DMS114 treated with DMSO at 0.1 percent for 48 hours (cell line): Measurements from ENCODE around the gene ABCF1.
A peak's percentile ranks its signal among the peaks of the same experiment; 100 is the strongest.

Experiments used
- DNase-seq: peaks from one replicate; lab custom pipeline; 2025; ENCODE audit not compliant: unreplicated experiment; lab: John Stamatoyannopoulos, UW

ABCF1 gene

DNA sequence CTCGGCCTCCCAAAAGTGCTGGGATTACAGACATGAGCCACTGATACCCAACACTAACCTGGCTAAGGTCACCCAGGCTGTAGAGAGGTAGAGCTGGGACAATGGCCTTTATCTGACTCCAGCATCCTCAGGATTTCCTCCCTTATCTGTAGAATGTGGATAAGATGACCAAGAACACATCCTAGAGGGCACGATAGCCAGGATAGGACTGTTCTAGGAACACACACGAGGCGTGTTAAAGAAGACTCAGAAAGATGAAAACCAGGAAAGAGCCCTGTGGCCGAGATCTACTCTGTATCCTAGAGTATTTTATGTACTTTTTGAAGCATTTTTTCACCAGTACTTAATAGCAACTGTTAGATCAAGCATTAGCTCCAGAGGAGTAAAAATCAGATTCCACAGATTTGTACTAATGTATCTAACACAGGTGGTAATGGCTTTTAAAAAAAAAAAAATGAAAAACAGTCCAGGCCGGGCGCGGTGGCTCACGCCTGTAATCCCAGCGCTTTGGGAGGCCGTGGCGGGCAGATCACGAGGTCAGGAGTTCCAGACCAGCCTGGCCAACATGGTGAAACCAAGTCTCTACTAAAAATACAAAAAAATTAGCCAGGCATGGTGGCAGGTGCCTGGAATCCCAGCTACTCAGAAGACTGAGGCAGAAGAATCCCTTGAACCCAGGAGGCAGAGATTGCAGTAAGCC, 28.5 kb downstream of the ABCF1 start:
- DNase-seq, result no peak

DNA sequence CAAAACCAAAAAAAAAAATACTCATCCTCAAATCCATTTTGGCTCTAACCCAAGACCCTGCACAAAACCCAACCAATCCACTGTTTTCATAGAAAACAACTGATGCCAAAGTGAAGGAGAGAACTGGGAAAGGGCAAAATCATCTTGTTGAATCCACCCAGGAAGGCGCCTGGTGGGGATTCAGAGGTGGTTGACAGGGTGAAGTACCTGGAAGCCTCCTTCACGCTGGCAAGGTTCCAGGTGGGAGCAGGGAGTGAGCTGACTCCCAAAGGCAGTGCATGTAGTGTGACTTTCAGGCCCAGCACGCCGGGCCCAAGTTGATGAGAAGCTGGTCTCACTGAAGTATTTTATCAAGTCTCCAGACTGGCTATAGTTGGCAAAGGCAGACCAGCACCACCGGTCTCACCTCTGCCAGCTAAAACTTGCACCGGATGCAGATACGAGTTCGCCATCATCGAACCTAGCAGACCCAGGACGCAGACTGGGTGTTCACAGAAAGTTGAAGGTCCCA, 29.3 kb downstream of the ABCF1 start:
- no peak for DNase-seq

DNA sequence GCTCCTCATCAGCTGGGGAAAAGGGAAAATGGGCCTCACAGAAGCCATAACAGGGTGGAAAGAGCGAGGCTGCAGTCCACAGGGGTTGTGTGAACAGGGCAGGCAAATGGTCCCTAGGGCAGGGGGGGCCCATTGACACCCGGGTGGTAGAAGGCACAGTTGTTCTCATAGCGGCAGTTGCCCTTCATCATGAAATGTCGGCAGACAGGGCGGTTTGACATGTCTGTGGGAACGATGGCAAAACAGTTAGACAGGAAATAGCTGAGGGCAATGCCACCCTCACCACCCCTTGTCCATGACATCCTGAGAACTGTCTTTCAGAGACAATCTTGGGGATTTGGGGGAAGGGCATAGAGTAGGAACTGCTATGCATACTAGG, 30.2 kb downstream of the ABCF1 start:
- no peak for DNase-seq

DNA sequence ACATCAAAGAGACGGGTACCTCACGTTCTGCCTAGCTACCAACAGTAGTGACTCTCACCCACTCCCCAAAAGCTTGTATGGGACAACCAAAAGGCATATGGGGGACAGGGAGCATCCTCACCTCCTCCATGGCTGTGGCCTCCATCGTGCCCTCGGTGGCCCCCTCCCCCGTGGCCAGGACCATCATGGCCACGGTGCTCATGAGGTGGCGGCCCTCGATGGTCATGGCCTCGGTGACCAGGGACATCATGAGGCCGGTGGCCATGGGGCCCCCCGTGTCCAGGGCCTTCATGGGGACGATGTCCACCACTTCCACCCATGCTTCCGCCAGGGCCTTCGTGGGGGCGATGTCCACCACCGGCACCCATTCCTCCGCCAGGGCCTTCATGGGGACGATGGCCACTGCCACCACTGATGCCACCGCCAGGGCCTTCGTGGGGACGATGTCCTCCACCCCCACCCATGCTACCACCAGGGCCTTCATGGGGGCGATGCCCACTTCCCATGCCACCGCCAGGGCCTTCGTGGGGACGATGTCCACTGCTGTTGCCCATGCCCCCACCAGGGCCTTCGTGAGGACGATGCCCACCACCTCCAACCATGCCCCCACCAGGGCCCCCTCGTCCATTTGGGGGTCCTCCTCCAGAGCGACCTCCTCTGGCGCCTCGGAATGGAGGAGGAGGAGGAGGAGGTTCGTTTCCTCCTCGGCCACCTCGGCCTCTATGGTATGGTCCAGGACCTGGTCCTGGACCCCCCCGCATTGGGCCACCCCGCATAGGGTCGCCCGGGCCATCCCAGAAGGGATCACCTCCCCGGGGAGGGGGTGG, 30.8 kb downstream of the ABCF1 start:
- DNase-seq, result no peak

DNA sequence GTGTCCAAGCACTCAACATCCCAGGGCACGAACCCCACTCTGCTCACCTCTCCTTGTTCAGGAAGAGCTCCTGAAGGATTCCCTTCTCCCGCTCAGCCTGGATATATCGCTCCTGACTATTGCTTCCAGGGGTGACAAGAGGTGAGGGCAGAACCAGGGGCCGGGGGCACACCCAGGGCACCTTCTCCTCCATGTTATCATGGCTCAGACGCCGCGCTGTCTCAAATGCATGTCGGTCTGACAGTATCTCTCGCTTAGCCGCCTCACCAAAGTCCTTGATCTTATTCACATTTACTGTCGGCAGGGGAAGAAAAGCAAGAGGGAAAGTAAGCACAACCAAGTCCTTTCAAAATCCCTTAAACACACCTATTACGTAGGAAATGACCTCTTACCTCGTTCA, 32.7 kb downstream of the ABCF1 start:
- DNase-seq, result no peak

DNA sequence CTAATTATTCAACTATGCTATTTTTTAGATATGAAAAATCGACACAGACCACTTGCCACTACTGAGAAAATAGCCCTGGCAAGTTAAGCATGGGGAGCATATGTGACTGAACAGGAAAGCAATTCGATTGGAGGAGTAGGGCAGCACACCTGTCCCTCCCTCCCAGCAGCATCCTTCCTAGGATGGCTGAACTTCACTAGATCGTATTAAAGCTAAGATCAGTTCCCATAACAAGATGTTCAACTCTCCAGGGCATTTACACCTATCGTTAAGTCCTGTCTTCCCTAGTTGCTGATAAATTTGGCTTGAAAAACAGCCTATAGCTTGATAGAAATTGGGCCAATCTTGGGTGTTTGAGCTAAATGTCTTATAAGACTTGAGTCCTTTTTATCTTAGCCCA, 38.8 kb downstream of the ABCF1 start:
- no peak for DNase-seq

DNA sequence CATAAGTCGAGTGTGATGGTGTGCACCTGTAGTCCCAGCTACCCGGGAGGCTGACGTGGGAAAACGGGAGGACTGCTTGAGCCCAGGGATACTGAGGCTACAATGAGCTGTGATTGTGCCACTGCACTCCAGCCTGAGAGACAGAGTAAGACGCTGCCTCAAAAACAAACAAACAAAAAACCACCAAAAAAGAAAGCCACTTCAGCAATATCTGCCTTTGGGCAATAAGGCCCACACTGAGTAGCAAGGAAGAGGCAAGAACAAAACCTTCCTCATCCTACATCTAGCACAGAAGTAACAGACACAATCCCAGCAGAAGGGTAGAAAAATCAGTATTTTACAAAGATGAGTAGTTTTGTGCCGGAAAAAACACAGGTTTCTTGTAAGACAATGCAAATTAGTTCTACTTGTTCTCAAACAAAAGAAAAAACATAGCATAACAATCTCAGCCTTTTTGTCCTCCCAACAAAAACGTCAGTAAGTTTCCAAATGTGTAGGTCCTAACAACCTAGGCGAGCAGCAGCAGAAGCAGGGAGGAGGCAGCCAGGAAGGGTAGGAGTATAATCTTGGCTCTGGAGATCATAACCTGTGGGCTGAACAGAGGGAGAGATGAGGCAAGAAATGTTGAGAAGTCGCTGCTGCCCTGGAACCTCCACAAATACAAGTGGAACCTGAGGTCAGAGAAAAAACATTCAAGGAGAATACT, 40.1 kb downstream of the ABCF1 start:
- DNase-seq, result no peak

DNA sequence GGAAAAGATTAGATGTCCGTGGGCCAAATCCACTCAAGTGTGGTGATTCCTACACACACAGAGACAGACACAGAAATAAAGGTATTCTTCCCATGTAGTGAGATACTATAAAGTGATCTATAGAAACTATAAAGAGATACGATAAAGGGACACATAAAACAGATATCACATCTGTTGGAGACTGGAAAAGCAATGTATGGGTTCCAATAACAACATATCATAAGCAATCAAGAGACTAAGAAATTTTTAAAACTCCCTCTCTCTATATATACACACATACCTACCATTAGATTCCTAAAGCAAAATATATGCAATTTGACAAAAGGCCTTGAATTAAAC, 40.6 kb downstream of the ABCF1 start:
- DNase-seq, result no peak

DNA sequence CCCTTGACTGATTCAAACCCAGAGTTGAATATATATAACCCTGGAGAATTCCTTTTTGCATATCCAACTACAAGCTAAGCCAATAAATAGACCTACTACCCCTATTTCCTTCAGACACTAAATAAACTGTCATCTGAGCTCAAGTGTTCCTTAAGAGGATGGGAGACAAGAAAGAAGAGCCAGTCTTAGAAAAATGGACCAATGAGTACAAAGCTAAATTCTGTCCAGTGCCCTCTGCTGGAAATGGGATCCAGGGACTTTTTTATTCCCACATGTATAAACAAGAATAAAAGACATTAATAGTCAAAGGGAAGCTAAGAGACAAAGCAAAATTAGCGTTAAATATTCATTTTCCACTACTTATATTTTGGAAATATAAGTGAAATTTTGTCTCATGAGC, 41.0 kb downstream of the ABCF1 start:
- DNase-seq, result peak; percentile 57

DNA sequence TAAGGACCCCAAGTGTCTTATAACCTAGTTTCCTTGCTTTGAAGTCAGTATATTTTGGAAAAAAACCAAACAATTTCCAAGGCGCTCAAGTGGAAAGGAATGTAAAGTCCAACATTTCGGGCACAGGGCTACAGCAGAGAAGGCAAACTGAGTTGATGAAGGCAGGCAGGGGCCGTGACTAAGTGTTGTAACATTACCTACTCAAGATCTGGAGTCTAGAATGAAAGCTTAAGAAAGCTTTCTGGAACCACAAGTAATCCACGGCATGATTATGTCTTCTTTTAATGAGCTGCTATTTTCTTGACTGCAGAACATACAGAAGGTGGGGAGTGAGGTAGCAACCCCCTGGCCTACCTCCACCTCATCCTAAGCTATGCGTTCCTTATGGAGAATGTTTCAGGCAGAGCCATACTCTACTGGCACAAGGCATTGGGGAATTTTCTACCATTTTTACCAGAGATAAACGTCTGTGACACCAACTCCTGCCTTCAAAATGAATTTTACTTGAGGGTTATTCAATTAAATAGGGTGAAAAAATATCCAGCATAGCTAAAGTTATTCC, 41.5 kb downstream of the ABCF1 start:
- DNase-seq, result no peak

DNA sequence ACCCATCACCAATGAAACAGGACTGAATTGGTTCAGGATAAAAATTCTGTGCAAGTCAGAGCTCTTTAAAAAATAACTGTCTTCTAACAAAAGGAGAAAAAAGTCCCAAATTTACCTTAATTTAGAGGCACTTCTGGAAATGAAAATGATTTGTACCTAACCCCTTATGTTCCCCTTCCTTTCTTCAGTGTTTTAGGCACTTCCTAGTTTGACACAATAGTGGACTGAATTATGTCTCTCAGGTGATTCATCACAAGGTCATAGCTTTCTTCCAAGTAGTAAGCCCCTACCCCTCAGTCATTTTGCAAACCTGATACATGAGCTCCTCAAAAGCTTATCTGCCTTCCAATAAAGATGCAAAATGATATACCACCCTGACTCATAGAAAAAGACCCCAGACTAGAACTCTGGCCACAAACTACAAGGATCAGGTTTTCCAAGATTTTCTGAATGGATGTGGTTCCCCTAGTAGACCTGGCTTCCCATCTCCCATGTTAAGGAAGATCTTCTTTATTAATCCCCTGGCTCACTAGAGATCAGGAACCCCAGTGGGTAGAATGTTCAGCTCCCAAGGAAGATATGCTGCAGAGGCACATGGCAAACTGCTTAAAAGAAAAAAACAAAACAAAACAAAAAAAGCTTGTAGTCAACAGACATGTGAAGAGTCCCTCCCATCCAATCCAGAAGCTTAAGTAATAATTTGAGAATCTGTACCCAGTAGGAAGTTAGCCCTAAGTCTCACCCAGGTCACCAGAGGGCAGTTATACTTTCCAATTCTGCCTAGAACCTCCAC, 42.2 kb downstream of the ABCF1 start:
- DNase-seq, result no peak

DNA sequence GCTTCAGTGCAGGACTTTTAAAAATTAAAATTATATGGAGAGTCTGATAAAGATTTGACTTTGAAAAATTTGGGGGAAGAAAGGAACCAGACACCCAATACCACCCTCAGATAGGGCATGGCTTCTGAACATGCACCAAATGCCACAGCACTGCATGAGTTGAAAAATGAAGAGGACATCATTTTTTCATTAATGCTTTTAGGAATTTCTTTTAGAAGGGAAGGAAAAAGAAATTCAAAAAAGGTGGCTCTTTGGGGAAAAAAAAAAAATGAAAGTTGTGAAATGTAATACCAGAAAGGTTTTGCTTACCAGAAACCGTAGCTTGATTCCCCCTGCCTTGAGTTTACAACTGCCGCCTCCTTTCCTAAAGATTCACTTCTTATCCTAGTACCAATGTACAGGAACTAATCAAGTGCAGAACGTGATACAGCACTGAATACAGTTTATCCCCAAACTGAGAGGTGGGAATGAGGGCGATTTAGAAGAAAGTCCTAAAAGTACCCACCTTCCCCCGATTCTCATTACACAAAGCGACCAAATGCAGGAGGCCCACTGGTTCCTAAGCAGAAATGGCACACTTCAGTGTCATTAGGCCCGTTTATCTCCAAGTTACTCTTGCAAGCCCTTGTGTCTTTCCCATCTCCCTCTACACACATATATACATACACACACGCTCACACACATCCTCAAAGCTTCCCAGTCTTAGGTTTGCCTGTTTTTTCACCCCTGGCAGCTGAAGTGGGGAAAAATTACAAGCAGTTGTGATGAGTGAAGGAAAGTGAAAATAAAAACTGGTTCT, 43.0 kb downstream of the ABCF1 start:
- DNase-seq, result no peak

DNA sequence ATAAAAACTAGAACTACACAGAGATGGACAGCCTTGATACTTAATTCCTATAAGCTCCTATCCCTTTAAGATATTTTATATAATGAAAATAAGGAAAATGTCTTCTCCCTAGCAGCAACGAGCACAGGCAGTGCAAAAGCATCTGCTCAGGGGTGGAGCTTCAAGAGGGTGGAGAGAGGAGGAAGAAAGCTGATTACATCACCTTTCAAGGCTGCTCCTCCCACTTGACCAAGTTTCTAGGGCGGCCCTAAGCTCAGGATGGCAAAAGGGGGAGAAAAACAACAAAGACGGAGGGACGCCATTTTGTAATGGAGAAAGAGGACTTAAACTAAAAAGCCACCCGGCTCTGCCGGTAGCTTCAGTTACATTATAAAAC, 43.6 kb downstream of the ABCF1 start:
- DNase-seq, result peak; percentile 99

DNA sequence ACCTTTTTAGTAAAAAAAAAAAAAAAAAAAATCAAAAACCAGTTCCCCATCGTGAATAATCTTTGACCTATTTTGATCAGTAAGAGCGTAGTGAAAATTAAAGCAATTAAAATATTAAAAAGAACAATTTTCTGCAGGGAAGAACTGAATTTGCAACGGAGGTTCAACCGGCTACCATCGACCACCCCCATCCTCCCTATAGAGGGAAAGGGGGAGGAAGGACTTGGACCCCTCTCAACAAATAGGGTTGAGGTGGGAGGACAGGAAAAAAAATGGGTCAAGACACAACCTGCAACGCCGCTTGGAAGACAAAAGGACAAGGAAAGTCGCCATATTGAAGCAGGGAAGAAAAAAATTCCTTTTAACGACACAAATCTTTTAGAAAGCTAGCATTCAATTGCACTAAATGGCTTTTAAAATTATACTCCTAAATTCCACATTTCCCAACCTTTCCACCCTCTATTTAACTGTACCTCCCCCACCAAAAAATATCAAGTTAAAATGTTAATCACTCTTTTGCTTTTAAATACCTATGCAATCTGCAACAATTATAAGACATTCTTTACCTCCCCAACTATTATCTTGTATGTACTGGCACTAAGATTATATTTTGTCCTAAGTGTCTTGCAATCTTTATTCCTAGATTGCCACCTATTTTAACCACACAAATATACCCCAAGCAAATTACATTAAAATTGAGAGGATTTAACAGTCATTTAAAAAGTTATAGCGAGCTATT, 44.1 kb downstream of the ABCF1 start:
- peak; percentile 85 for DNase-seq

DNA sequence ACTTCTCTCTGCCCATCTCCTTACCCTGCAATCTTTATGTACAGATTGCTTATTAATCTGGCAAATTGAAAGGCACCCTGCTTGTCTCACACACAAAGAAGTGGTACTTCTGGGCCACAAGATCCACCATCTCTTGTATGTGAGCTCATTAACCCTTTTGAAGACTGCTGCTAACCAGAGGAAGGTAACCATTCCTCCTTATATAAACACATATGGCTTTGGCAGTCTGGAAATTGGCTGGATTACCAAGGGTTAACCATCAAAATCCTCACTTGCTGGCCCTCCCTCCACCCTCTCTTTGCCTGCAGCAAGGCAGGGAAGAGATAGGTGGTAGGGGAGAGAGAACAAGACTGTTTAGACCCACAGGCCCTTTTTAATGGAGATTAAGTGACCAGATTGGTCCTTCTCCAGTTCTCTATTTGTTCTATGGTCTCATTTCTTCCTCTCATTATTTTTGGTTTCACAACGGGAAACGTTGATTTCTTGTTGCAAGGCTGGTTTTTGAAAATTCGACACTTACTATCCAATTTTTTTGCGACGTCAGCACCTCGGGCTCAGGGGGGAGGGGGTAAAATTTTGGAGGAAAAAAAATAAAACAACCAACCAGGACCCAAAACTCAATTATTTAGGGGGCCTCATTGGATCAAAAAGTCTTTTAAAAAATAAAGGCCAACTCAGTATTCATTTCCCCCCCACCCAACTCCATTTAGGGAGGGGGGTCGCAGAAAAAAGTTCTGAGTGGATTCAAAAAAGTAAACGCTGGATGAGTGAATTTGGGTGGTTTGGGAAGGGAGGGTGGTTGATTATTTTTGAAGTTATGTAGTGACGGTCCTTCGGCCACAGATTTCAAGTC, 44.9 kb downstream of the ABCF1 start:
- peak; percentile 72 for DNase-seq

DNA sequence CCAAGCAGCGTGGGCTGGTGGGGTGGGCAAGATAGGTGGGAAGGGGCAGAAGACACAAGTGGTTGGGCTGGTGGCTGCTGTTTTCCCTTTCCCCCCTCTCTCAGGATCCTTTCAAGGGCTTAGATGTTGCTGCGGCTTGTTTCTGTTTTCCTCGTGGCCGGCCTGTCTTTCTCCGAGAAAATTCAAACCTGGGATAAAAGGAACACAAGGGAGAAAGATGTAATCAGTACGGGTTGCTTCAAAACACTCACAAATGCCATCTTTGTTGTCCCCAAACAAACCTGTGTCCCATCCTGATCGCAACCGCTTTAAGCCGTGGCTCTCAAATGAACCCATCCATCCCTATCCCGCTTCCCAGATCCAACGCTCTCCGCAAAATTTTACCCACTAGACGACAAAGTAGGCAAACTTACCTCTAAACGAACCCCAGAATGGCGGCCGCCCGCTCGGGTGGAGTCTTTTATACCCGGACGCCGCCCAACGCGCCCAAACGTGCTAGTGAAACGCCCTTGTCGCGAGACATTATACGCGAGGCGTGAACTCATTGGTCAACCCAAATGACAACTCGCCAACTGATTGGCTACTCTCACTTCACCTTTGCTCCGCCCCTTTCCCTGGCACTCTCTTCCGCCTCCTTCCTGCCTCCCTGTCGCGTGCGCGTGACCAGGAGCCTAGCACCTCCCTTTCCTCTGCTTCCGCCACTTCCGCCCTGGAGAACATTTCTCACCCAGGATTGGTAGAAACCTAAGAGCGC, 45.7 kb downstream of the ABCF1 start, which contains the start of gene PPP1R10:
Gene PPP1R10 (minus strand): TSS at position 433 of the 754 bp plus-strand sequence. CDS start 7,299 bp downstream, outside the sequence.
- peak; percentile 100 for DNase-seq

DNA sequence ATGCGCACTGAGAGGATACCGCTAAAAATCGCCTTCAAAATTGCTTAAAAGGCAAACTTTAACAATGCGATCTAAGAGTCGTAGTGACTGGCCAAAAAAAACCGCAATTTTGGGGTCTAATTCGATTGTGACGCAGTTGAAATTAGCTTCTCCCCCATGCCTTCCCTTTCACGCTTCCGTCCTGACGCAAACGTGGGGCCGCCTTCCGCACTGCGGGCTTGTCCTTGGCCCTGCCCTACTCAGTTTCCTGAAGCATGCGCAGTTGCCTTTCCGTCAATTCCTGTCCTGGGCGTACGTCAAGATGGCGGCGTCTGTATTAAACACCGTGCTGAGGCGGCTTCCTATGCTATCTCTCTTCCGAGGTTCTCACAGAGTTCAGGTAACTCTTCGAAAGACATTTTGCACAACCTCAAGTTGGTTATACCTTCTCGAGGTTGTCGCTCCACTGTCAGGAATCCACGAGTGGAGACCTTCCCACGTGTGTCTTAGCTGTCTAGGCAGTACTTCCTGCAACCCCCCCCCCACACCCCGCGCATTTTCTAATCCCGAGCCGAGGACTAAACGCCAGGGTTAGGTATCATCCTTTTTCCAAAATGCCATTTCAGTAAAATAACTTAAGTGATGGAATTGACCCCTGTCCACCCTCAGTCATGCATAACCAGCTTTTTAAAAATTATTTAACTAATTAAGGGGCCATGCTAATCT, 46.5 kb downstream of the ABCF1 start, which contains the start of gene MRPS18B:
Gene MRPS18B (plus strand): TSS at position 276 of the 705 bp plus-strand sequence. CDS start 26 bp downstream, at position 302.
- DNase-seq, result peak; percentile 99
